Measurements from ENCODE around the gene SLC44A4.

DNA sequence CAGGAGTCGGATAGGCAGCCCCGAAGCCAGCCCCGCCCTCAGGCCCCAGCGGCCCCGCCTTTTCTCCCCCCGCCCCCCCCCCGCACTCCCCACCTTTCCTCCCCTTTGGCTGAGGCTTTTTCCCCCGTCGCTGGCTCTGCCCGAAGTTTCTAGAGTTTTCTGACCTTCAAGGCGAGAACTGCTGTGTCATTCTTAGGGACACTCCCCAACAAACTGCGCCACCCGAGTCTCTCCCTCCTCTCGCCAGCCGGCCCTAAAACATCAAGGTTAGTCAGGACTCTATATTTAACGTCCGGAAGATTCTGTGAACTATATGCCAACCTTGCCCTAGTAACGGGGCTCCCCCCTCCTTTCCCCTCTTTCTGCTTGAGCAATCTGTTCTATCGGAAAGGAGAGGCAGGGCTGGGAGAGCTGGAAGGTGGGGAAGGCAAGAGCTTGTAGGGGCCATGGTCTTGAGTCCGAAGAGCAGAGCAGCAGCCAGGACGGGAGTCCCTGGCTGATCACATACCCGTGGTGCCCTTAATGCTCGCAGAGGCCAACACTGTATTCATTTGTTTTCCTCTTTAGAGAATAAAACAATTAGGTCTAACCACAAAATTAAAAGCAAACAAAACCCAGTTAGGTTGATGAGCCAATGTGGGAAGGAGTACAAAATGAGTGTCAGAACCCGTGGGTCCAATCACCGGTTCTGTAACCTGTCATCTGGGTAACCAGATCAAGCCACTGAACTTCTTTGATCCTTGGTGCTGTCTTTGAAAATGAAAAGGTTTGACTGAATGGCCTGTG, 56.6 kb downstream of the SLC44A4 start:
- no peak for TF ChIP-seq EZH2 (optimal IDR thresholded peaks at IDR 0.05; ENCODE audit: low read depth, low read length)
- TF ChIP-seq, protein P1, sequence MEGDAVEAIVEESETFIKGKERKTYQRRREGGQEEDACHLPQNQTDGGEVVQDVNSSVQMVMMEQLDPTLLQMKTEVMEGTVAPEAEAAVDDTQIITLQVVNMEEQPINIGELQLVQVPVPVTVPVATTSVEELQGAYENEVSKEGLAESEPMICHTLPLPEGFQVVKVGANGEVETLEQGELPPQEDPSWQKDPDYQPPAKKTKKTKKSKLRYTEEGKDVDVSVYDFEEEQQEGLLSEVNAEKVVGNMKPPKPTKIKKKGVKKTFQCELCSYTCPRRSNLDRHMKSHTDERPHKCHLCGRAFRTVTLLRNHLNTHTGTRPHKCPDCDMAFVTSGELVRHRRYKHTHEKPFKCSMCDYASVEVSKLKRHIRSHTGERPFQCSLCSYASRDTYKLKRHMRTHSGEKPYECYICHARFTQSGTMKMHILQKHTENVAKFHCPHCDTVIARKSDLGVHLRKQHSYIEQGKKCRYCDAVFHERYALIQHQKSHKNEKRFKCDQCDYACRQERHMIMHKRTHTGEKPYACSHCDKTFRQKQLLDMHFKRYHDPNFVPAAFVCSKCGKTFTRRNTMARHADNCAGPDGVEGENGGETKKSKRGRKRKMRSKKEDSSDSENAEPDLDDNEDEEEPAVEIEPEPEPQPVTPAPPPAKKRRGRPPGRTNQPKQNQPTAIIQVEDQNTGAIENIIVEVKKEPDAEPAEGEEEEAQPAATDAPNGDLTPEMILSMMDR (IDR thresholded peaks at IDR 0.05; ENCODE audit: low read length), result no peak

Measured in MM.1S (cell line).